Parathyroid adenoma (tissue), 2 donors: Measurements from ENCODE around the gene TMEM165.

ENCODE experiments used
- H2AFZ ChIP-seq: fragments of 300-600 bp; sonication (generic); one replicate; pipeline ENCODE4 v1.7.0; 2017; ENCODE audit warnings: antibody characterized with exemption, mild to moderate bottlenecking
- H3K27ac ChIP-seq: fragments of 300-600 bp; sonication (generic); one replicate; pipeline ENCODE4 v1.7.0; 2017
- H3K27me3 ChIP-seq: fragments of 300-600 bp; sonication (generic); one replicate; pipeline ENCODE4 v1.7.0; 2017; ENCODE audit warnings: low read length; ENCODE audit not compliant: control insufficient read depth, insufficient read depth
- H3K36me3 ChIP-seq: fragments of 300-600 bp; sonication (generic); one replicate; pipeline ENCODE4 v1.7.0; 2017; ENCODE audit warnings: low read length; ENCODE audit not compliant: control insufficient read depth, insufficient read depth
- H3K4me1 ChIP-seq: fragments of 300-600 bp; sonication (generic); one replicate; pipeline ENCODE4 v1.7.0; 2017; ENCODE audit warnings: control low read depth
- H3K4me2 ChIP-seq: fragments of 300-600 bp; sonication (generic); one replicate; pipeline ENCODE4 v1.7.0; 2017; ENCODE audit warnings: low read length
- H3K4me3 ChIP-seq: fragments of 300-600 bp; sonication (generic); one replicate; pipeline ENCODE4 v1.7.0; 2017; ENCODE audit warnings: low read depth, low read length
- H3K79me2 ChIP-seq: fragments of 300-600 bp; sonication (generic); one replicate; pipeline ENCODE4 v1.7.0; 2017; ENCODE audit warnings: control low read depth
- H3K9ac ChIP-seq: fragments of 300-600 bp; sonication (generic); one replicate; pipeline ENCODE4 v1.7.0; 2017; ENCODE audit warnings: mild to moderate bottlenecking
- H3K9me3 ChIP-seq: fragments of 300-600 bp; sonication (generic); one replicate; pipeline ENCODE4 v1.7.0; 2017; ENCODE audit warnings: low read length; ENCODE audit not compliant: control insufficient read depth
- CTCF ChIP-seq: fragments of 300-600 bp; sonication (generic); IDR thresholded peaks from one replicate; pipeline ENCODE4 v1.7.0; 2017; ENCODE audit warnings: antibody characterized with exemption, mild to moderate bottlenecking
- donor health status: primary hyperparathyroidism.

Gene TMEM165

GRCh38 chr4:55395529-55396307 is at the start of gene TMEM165:
Gene TMEM165, plus strand, starts transcription at chr4:55395957. Its CDS starts 233 bp downstream, at chr4:55396190.
- peak within 1 kb of the TSS; percentile 89 for H2AFZ ChIP-seq
- peaks cover 11% of the 10 kb centered on the region for H3K79me2 ChIP-seq
- no peaks in the 10 kb centered on the region for H3K9me3 ChIP-seq
- peak within 1 kb of the TSS; percentile 77 for H3K4me3 ChIP-seq
- H3K27me3 ChIP-seq: no peaks in the 10 kb centered on the region
- H3K4me1 ChIP-seq: peaks cover 3% of the 10 kb centered on the region
- H3K9ac ChIP-seq: peak within 1 kb of the TSS; percentile 93
- H3K36me3 ChIP-seq: no peaks in the 10 kb centered on the region
- TF ChIP-seq CTCF: no peak
- H3K27ac ChIP-seq: peak within 1 kb of the TSS; percentile 88
- H3K4me2 ChIP-seq: peak within 1 kb of the TSS; percentile 95

GRCh38 chr4:55345980-55346850 is 49.5 kb upstream of the TMEM165 start, which contains the start of gene SRD5A3:
Gene SRD5A3, plus strand, starts transcription at chr4:55346242. Its CDS starts 95 bp downstream, at chr4:55346337.
- Histone ChIP-seq H3K4me3 (peak within 1 kb of the TSS; percentile 77), H3K9ac (no peak within 1 kb of the TSS), H3K36me3 (no peaks in the 10 kb centered on the region), H3K27me3 (no peaks in the 10 kb centered on the region), H3K4me2 (peak within 1 kb of the TSS; percentile 92), H2AFZ (peak within 1 kb of the TSS; percentile 93), H3K9me3 (no peaks in the 10 kb centered on the region), H3K4me1 (no peaks in the 10 kb centered on the region), H3K79me2 (no peaks in the 10 kb centered on the region), H3K27ac (peak within 1 kb of the TSS; percentile 78)
- TF ChIP-seq CTCF: peak; percentile 71

- no peak for TF ChIP-seq CTCF
- Histone ChIP-seq H3K27ac (peak overlapping the region; percentile 78), H3K4me2 (peak overlapping the region; percentile 92), H3K36me3 (no peaks in the 10 kb centered on the region), H3K4me3 (peak overlapping the region; percentile 77), H3K79me2 (no peaks in the 10 kb centered on the region), H3K9me3 (no peaks in the 10 kb centered on the region), H3K9ac (no peak overlapping the region), H3K27me3 (no peaks in the 10 kb centered on the region), H2AFZ (peak overlapping the region; percentile 93), H3K4me1 (no peaks in the 10 kb centered on the region)
Observed at GRCh38 chr4:55346851-55347255, 48.9 kb upstream of the TMEM165 start.

GRCh38 chr4:55347610-55348228 is 48.0 kb upstream of the TMEM165 start:
- Histone ChIP-seq H3K79me2 (no peaks in the 10 kb centered on the region), H3K4me2 (no peak overlapping the region), H3K4me3 (no peak overlapping the region), H3K4me1 (no peaks in the 10 kb centered on the region), H3K36me3 (no peaks in the 10 kb centered on the region), H2AFZ (no peak overlapping the region), H3K9ac (no peak overlapping the region), H3K27ac (no peak overlapping the region), H3K27me3 (no peaks in the 10 kb centered on the region), H3K9me3 (no peaks in the 10 kb centered on the region)
- no peak for TF ChIP-seq CTCF
